Measurements from ENCODE around the gene SNX25.

DNA sequence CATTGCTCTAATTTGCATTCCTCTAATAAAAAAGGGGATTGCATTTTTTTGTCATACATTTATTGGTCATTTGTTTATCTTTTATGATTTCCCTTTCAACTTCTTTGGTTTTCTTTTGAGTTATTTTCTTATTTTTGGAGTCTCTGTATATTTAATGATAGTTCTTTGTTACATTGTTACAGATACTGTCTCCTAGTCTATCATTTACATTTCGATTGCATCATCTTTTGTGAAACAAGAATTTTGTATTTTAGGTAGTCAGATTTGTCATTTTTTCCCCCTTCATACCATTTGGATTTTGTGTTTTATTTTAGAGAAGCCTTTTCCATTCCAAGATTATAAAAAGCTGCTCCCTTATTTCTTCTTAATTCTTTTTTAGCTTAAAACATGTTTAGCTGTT is 37.1 kb downstream of the SNX25 start:
- TF ChIP-seq, protein P1, sequence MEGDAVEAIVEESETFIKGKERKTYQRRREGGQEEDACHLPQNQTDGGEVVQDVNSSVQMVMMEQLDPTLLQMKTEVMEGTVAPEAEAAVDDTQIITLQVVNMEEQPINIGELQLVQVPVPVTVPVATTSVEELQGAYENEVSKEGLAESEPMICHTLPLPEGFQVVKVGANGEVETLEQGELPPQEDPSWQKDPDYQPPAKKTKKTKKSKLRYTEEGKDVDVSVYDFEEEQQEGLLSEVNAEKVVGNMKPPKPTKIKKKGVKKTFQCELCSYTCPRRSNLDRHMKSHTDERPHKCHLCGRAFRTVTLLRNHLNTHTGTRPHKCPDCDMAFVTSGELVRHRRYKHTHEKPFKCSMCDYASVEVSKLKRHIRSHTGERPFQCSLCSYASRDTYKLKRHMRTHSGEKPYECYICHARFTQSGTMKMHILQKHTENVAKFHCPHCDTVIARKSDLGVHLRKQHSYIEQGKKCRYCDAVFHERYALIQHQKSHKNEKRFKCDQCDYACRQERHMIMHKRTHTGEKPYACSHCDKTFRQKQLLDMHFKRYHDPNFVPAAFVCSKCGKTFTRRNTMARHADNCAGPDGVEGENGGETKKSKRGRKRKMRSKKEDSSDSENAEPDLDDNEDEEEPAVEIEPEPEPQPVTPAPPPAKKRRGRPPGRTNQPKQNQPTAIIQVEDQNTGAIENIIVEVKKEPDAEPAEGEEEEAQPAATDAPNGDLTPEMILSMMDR (IDR thresholded peaks at IDR 0.05): no peak
- TF ChIP-seq POLR2A (IDR thresholded peaks at IDR 0.05): no peak

Measured in esophagus squamous epithelium (tissue), 4 donors.